Measurements from ENCODE around the gene EXOC3. TPM values are rescaled to one million over a fixed set of nuclear protein-coding genes. Genes with fewer than 3 reads are reported as not detected.
"Not testable (repeated sequence)": the region's sequence is repeated elsewhere in the genome, so short reads cannot be mapped to it uniquely, and the experiment has no call there.

Gene EXOC3
- total and polyA plus RNA-seq, 7 donors = 18.6 to 68.7 (median 48.2) TPM

DNA sequence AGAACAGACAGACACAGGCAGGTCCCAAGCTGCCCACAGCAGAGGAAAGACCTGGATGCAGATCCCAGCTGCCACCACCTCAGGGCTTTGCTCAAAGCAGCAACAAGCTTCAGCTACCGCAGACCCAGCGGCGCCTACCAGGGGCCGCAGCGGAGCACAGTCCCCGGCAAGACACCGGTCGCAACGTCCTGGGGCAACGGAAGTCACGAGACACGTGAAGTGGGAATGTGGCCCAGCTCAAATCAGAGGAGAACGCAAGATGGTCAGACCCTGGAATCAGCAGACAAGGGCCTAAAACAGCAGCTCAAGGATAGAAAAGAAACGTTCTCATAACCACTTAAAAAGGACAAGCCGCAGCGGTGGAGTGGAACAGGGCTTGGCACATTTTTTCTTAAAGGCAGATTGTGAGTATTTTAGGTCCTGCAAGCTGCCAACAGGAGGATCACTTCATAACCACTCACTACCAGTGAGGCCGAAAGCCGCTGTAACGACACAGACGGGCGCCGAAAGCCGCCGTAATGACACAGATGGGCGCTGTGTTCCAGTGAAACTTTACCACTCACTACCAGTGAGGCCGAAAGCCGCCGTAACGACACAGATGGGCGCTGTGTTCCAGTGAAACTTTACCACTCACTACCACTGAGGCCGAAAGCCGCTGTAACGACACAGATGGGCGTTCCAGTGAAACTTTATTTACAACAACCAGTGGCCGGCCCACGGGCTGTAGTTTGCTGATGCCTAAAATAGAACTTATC lies 59.5 kb downstream of the EXOC3 start:
- no peaks in the 10 kb centered on the region for H3K9me3 ChIP-seq
- WGBS, 2 donors = 82 to 86% methylated on average over 36 of the region's 36 CpGs
- DNase-seq = no peak
- no peak overlapping the region for H3K27ac ChIP-seq
- intact Hi-C loops (cut with DNase I) = no loop called here
- peaks cover 3 to 84% (median 67%) of the 10 kb centered on the region in 3 donors for H3K27me3 ChIP-seq
- TF ChIP-seq POLR2A (IDR thresholded peaks at IDR 0.05) (no peak), EP300 (IDR thresholded peaks at IDR 0.05) (no peak), CTCF (IDR thresholded peaks at IDR 0.05) (no peak), POLR2AphosphoS5 (IDR thresholded peaks at IDR 0.05) (no peak)
- H3K36me3 ChIP-seq = no peaks in the 10 kb centered on the region
- no peak overlapping the region for H3K4me3 ChIP-seq
- no peaks in the 10 kb centered on the region for H3K4me1 ChIP-seq

- TF ChIP-seq POLR2AphosphoS5 (IDR thresholded peaks at IDR 0.05) (no peak), POLR2A (IDR thresholded peaks at IDR 0.05) (no peak), CTCF (IDR thresholded peaks at IDR 0.05) (no peak), EP300 (IDR thresholded peaks at IDR 0.05) (no peak)
- 68 to 73% methylated on average over 33 of the region's 33 CpGs for WGBS, 2 donors
- H3K4me3 ChIP-seq = no peak overlapping the region
- DNase-seq = no peak
- peaks cover 0 to 63% (median 51%) of the 10 kb centered on the region in 3 donors for H3K27me3 ChIP-seq
- H3K9me3 ChIP-seq = no peaks in the 10 kb centered on the region
- H3K36me3 ChIP-seq = no peaks in the 10 kb centered on the region
- no peak overlapping the region for H3K27ac ChIP-seq
- no peaks in the 10 kb centered on the region for H3K4me1 ChIP-seq
- intact Hi-C loops (cut with DNase I) = no loop called here
These were observed 61.6 kb downstream of the EXOC3 start for GRCh38 chr5:504326-505154.

DNA sequence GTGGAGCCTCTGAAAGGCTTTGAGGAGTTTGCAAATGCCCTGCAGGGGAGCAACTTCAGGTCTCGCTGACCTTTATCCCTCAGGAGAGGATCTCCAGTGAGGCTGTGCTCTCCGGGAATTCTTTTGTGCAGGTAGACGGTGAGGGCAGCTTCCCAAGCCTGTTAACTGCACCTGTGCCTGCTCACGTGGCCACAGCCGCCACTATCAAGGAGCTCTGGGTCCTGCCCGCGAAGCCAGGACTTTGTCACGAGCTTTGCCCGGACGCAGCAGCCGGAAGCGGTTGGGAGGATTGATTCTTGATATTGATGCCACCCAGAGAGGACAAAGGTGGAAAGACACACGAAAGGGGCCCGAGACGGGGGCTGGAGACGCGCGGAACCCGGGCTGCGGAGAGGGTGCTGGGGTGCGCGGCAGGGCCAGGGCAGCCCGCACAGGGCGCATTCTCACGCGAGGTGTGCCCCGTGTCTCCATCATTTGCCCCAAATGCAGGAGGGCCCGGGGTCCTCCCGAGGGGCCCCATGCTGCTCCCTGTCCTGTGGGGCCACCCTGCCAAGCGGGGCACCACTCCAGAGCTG lies 63.1 kb downstream of the EXOC3 start:
- no peaks in the 10 kb centered on the region for H3K36me3 ChIP-seq
- DNase-seq = no peak
- no peak overlapping the region for H3K4me3 ChIP-seq
- TF ChIP-seq CTCF (IDR thresholded peaks at IDR 0.05) = no peak
- no peak for TF ChIP-seq EP300 (IDR thresholded peaks at IDR 0.05)
- no peak for TF ChIP-seq POLR2AphosphoS5 (IDR thresholded peaks at IDR 0.05)
- no peak for TF ChIP-seq POLR2A (IDR thresholded peaks at IDR 0.05)
- H3K27me3 ChIP-seq = peaks cover 0 to 54% (median 38%) of the 10 kb centered on the region in 3 donors
- 43 to 66% methylated on average over 30 of the region's 30 CpGs for WGBS, 2 donors
- no peak overlapping the region for H3K27ac ChIP-seq
- H3K9me3 ChIP-seq = no peaks in the 10 kb centered on the region
- H3K4me1 ChIP-seq = no peaks in the 10 kb centered on the region
- intact Hi-C loops (cut with DNase I) = no loop called here

GRCh38 chr5:507986-508575 lies 65.1 kb downstream of the EXOC3 start:
- WGBS, 2 donors = 97% methylated on average over 42 of the region's 42 CpGs
- H3K4me1 ChIP-seq; intact Hi-C loops (cut with DNase I); DNase-seq; H3K4me3 ChIP-seq; H3K9me3 ChIP-seq; H3K27ac ChIP-seq; H3K36me3 ChIP-seq: not testable (repeated sequence)
- peaks cover 0 to 40% (median 22%) of the 10 kb centered on the region in 3 donors for H3K27me3 ChIP-seq

Data from sigmoid colon (tissue), 7 donors.